Fibroblast of skin of right quadriceps (primary cell): ENCODE results near the gene STYXL1.

Source experiments
- DNase-seq: peaks from one replicate; pipeline ENCODE4 v3.0.0-alpha.2; 2013

The STYXL1 gene

GRCh38 chr7:75971961-75972763, 75.6 kb downstream of the STYXL1 start:
- DNase-seq: no peak

DNA sequence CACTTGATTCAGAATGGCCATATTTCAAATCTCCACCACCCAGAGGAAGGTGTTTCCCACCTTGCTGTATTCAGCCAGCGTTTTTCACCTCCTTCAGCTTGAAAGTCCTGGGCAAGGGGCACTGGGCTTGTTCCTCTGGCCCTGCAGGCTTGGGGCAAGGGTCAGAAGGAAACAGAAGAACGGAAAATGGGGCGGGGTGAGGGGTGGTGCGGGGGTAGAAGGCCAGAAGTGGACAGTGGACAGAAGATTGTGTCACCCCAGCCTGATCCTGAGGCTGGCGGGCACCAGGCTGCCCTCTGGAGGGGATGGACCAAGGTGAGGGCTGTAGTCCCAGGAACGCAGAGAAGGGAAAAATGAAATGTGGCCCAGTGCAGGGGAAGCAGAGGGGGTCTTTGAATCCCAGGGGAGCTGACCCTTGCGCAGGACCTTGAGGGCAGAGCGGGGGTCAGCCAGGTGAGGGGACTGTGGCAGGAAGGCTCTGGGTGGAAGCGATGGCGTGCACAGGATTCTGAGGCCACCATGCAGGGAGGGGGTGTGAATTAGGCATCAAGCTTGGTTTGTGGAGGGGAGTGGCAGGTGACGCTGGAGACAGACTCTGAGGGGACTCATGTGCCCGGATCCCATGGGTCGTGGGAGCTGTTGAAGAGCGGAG, 76.4 kb downstream of the STYXL1 start:
- no peak for DNase-seq

DNA sequence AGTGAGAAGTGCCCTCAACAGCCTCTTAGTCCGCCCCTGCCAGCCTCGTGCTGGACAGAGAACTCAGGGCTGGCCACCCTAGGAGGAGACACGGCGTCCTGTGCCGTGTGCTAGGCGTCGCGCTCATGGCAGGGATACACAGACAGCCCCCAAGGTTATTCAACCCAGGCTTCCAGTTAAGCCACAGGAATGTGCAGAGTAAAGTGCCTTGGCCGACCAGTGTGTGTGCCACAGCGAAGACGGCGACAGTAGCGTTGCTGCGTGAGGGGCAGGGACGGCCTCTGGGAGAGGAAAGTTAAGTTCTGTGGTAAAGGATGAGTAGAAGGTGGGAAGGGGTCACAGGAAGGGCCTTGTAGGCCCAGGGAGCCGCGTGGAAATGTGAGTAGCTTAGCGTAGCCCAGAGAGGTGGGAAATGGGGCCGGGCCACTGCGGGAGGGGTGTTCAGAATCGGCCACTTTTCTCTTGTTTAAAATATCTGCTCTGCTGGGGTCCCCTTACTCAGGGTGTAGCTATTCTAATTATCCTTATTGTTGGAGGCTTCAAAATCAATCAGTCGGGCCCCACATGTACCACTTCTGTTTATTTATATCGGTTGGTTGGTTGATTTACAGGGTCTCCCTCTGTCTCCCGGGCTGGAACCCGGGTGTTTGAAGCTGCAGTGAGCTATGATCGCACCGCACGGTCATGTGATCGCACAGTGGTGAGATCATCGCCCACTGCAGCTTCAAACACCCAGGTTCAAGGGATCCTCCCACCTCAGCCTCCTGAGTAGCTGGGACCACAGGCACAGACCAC, 77.9 kb downstream of the STYXL1 start:
- no peak for DNase-seq

GRCh38 chr7:75969182-75969581, 78.6 kb downstream of the STYXL1 start:
- DNase-seq: no peak

- no peak for DNase-seq
These were observed 79.2 kb downstream of the STYXL1 start for GRCh38 chr7:75968561-75969001.

DNA sequence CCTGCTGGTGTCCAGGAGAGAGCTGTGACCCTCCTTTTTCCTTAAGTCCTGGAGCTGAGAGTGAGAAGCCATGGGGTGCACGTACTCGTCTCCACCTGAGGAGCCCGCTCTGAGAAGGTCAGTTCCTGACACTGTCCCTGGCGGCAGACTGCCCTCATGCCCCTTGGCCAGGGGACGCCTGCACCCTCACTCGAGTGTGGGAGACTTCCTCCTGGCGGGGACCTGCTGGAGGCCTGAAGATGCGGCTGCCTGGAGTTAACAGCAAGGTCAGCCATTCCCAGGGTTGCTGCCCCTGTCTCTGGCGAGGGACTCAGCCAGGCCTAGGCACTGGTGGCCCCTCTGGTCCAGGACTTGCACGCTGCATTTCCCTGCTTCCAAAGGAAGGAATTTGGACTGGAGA, 79.8 kb downstream of the STYXL1 start:
- DNase-seq: no peak

- no peak for DNase-seq
These were observed 80.3 kb downstream of the STYXL1 start for GRCh38 chr7:75967487-75967997.

DNA sequence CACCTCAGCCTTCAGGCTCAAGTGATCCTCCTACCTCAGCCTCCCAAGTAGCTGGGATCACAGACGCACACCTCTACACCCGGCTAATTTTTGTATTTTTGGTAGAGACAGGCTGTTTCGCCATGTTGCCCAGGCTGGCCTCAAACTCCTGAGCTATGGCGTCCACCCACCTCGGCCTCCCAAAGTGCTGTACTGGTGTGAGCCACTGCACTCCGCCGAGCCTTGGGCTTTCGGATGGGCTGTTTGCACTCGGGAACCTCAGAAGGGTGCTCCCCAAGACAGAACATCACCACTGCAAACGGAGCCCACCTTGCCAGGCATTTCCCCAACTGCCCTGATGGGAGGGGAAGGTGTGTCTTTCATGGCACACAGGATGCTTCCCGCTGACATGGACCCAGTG, 80.7 kb downstream of the STYXL1 start:
- no peak for DNase-seq

GRCh38 chr7:75966190-75966961, 81.4 kb downstream of the STYXL1 start:
- DNase-seq: peak; percentile 42

- no peak for DNase-seq
These were observed 82.2 kb downstream of the STYXL1 start for GRCh38 chr7:75965617-75966016.

GRCh38 chr7:75963381-75963995, 84.3 kb downstream of the STYXL1 start:
- DNase-seq: no peak

- peak; percentile 71 for DNase-seq
These were observed 85.0 kb downstream of the STYXL1 start for GRCh38 chr7:75962607-75963380.

- DNase-seq: no peak
These were observed 86.6 kb downstream of the STYXL1 start for GRCh38 chr7:75961218-75961617.

- no peak for DNase-seq
These were observed 87.4 kb downstream of the STYXL1 start for GRCh38 chr7:75960372-75960771.

GRCh38 chr7:75958802-75959543, 88.8 kb downstream of the STYXL1 start:
- DNase-seq: no peak

GRCh38 chr7:75957021-75957736, 90.6 kb downstream of the STYXL1 start:
- no peak for DNase-seq

DNA sequence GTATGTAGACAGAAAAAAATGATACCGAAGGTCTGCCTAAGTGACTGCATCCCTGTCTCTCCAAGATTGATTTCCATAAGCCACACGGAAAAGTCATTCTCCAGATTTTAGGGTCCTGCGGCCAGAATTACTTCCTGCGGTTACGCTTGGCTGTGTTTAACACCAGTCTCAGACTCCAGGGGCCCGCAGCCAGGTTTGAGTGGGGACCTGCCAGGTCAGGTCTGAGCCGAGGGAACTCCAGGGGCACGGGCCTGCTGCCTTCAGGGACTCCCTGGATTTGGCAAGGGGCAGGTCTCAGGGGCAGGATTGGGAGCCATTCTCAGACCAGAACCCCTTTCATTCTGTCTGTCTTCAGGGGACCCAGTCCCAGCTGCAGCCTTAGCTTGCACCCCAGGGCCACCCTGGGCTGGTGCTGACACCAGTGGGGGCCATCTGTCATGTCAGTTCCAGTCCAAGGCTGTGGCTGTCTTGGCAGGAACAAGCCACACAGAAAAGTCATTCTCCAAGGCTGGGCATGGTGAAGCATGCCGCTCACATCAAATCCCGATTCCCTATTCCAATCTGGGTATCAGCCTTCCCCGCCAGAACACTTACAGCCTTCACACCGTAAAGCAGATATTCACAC, 92.4 kb downstream of the STYXL1 start:
- no peak for DNase-seq

DNA sequence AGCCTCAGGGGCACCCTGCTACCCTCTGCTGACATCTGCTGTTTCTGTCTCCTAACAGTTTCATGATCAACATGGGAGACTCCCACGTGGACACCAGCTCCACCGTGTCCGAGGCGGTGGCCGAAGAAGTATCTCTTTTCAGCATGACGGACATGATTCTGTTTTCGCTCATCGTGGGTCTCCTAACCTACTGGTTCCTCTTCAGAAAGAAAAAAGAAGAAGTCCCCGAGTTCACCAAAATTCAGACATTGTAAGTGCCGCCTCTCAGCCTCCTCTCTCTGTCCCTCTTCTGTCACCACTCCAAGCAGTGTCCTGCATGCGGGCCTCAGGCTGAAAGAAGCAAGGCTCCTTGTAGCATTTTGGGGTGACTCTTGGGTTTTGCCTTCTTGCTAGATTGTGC, 93.9 kb downstream of the STYXL1 start:
- DNase-seq: no peak

DNA sequence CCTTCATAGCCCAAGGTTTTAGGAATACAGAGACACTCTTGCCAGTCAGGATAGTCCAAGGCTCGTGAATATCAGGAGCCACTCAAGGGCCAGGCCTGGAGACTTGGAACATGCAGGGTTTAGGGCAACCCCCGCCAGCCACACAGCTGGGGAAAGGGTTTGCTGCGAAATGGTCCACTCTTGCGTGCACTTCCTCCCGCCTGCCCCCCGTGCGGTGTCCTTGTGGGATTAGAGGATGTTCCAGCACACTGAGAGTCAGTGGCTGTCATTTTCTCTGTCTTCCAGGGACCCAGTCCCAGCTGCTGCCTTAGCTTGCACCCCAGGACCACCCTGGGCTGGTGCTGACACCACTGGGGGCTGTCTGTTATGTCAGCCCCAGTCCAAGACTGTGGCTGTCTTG, 94.4 kb downstream of the STYXL1 start:
- no peak for DNase-seq
